ENCODE results near the gene NFIC. TPM values are rescaled to one million over a fixed set of nuclear protein-coding genes. Genes with fewer than 3 reads are reported as not detected.

The NFIC gene
- total and polyA plus RNA-seq, 4 experiments from 2014 or later = 1.9 to 30.9 (median 24.6) TPM

- Mint-ChIP-seq H3K27me3 (no peaks in the 10 kb centered on the region), H3K4me1 (peaks cover 19 to 60% (median 31%) of the 10 kb centered on the region in 4 donors), H3K4me3 (no peak overlapping the region), H3K9me3 (no peaks in the 10 kb centered on the region), H3K36me3 (peaks cover 5 to 16% of the 10 kb centered on the region in 2 donors), H3K27ac (peak overlapping the region in 2 of 7 donors; percentile 64 to 87)
- H3K4me3 ChIP-seq (ENCODE audit: low read length in 2 of 2) = no peak overlapping the region
- intact Hi-C loops (cut with micrococcal nuclease) = no loop called here
- no peak overlapping the region for H3K27ac ChIP-seq (ENCODE audit: low read depth, low read length)
- H3K36me3 ChIP-seq (ENCODE audit: insufficient read depth, low read length) = peaks cover 5% of the 10 kb centered on the region
- ChIA-PET CTCF (ENCODE audit: partially characterized antibody) (interaction anchor here (2.0 kb wide), 1 partner anchor 32 kb away, joined by 6 read pairs; no protein-coding TSS in a partner anchor), POLR2A (ENCODE audit: partially characterized antibody) (interaction anchor here (1.1 kb wide), 1 partner anchor 179 kb away, joined by 6 read pairs; no protein-coding TSS in a partner anchor)
- no peak for DNase-seq
- no peaks in the 10 kb centered on the region for H3K9me3 ChIP-seq (ENCODE audit: control insufficient read depth in 1 of 2, low read length in 2 of 2)
- H3K27me3 ChIP-seq (ENCODE audit: insufficient read depth, low read length) = no peaks in the 10 kb centered on the region
- H3K4me1 ChIP-seq (ENCODE audit: insufficient read depth, low read length) = peaks cover 15% of the 10 kb centered on the region
These were observed 151.3 kb downstream of the NFIC start for GRCh38 chr19:3517638-3518037.

GRCh38 chr19:3518255-3518654, 151.9 kb downstream of the NFIC start:
- Mint-ChIP-seq H3K27me3 (no peaks in the 10 kb centered on the region), H3K4me3 (no peak overlapping the region), H3K36me3 (peaks cover 5 to 16% of the 10 kb centered on the region in 2 donors), H3K9me3 (no peaks in the 10 kb centered on the region), H3K4me1 (peaks cover 19 to 58% (median 31%) of the 10 kb centered on the region in 4 donors), H3K27ac (peak overlapping the region in 5 of 7 donors; percentile 18 to 76 (median 68))
- no peaks in the 10 kb centered on the region for H3K27me3 ChIP-seq (ENCODE audit: insufficient read depth, low read length)
- H3K36me3 ChIP-seq (ENCODE audit: insufficient read depth, low read length) = peaks cover 7% of the 10 kb centered on the region
- no peak for DNase-seq
- H3K9me3 ChIP-seq (ENCODE audit: control insufficient read depth in 1 of 2, low read length in 2 of 2) = no peaks in the 10 kb centered on the region
- ChIA-PET POLR2A (ENCODE audit: partially characterized antibody) (interaction anchor here (1.1 kb wide), 1 partner anchor 180 kb away, joined by 6 read pairs; no protein-coding TSS in a partner anchor), CTCF (ENCODE audit: partially characterized antibody) (no interaction called here)
- H3K27ac ChIP-seq (ENCODE audit: low read depth, low read length) = no peak overlapping the region
- H3K4me3 ChIP-seq (ENCODE audit: low read length in 2 of 2) = no peak overlapping the region
- intact Hi-C loops (cut with micrococcal nuclease) = no loop called here
- peaks cover 15% of the 10 kb centered on the region for H3K4me1 ChIP-seq (ENCODE audit: insufficient read depth, low read length)

- peaks cover 18 to 54% (median 28%) of the 10 kb centered on the region in 4 donors for H3K4me1 Mint-ChIP-seq
- CTCF ChIA-PET (ENCODE audit: partially characterized antibody) = no interaction called here
These were observed 152.3 kb downstream of the NFIC start for GRCh38 chr19:3518659-3519058.

More at GRCh38 chr19:3518659-3519058, 152.3 kb downstream of the NFIC start:
- peak overlapping the region in 3 of 7 donors; percentile 18 to 76 (median 68) for H3K27ac Mint-ChIP-seq
- H3K4me1 ChIP-seq (ENCODE audit: insufficient read depth, low read length) = peaks cover 15% of the 10 kb centered on the region
- no peaks in the 10 kb centered on the region for H3K9me3 ChIP-seq (ENCODE audit: control insufficient read depth in 1 of 2, low read length in 2 of 2)
- H3K36me3 ChIP-seq (ENCODE audit: insufficient read depth, low read length) = peaks cover 11% of the 10 kb centered on the region
- H3K4me3 ChIP-seq (ENCODE audit: low read length in 2 of 2) = no peak overlapping the region
- H3K36me3 Mint-ChIP-seq = peaks cover 5 to 16% of the 10 kb centered on the region in 2 donors
- H3K4me3 Mint-ChIP-seq = no peak overlapping the region
- no peak overlapping the region for H3K27ac ChIP-seq (ENCODE audit: low read depth, low read length)
- no peaks in the 10 kb centered on the region for H3K9me3 Mint-ChIP-seq
- H3K27me3 Mint-ChIP-seq = no peaks in the 10 kb centered on the region
- POLR2A ChIA-PET (ENCODE audit: partially characterized antibody) = no interaction called here
- intact Hi-C loops (cut with micrococcal nuclease) = no loop called here
- H3K27me3 ChIP-seq (ENCODE audit: insufficient read depth, low read length) = no peaks in the 10 kb centered on the region
- no peak for DNase-seq

Other genes with a start within 250 kb of the NFIC start
- gene GNA15, start 230.6 kb upstream of the NFIC start, total RNA-seq = 1 to 10 TPM; 2.5 to 2.8 TPM
- 1 to 10 TPM; 4.1 to 4.8 TPM for gene GNA15, start 230.6 kb upstream of the NFIC start, polyA plus RNA-seq
- gene S1PR4, start 187.8 kb upstream of the NFIC start, total RNA-seq = 100 to 1,000 TPM; 231 to 235 TPM
- 100 to 1,000 TPM; 448 to 503 TPM for gene S1PR4, start 187.8 kb upstream of the NFIC start, polyA plus RNA-seq
- 10 to 100 TPM; 53.0 to 59.3 TPM for gene NCLN, start 180.7 kb upstream of the NFIC start, total RNA-seq
- 10 to 100 TPM; 25.1 to 45.6 TPM for gene NCLN, start 180.7 kb upstream of the NFIC start, polyA plus RNA-seq
- gene CELF5, start 141.9 kb upstream of the NFIC start, total RNA-seq = under 1 TPM; 0.44 to 0.64 TPM
- gene CELF5, start 141.9 kb upstream of the NFIC start, polyA plus RNA-seq = under 1 TPM in 1 of 2 donors, not detected in 1; 0.32 TPM
- gene SMIM24, start 113.9 kb downstream of the NFIC start, total RNA-seq = not detected
- not detected for gene SMIM24, start 113.9 kb downstream of the NFIC start, polyA plus RNA-seq
- not detected for gene SMIM44, start 116.9 kb downstream of the NFIC start, total RNA-seq
- gene SMIM44, start 116.9 kb downstream of the NFIC start, polyA plus RNA-seq = not detected
- gene DOHH, start 134.1 kb downstream of the NFIC start, total RNA-seq = 1 to 10 TPM; 8.3 TPM
- 10 to 100 TPM in 1 of 2 donors, 1 to 10 TPM in 1; 3.1 to 13.0 TPM for gene DOHH, start 134.1 kb downstream of the NFIC start, polyA plus RNA-seq
- gene FZR1, start 139.7 kb downstream of the NFIC start, total RNA-seq = 10 to 100 TPM; 73.3 to 73.7 TPM
- gene FZR1, start 139.7 kb downstream of the NFIC start, polyA plus RNA-seq = 10 to 100 TPM in 1 of 2 donors, 1 to 10 TPM in 1; 7.1 to 16.0 TPM
- gene TEKTIP1, start 172.6 kb downstream of the NFIC start, total RNA-seq = 10 to 100 TPM in 1 of 2 experiments, 1 to 10 TPM in 1; 8.1 to 10.6 TPM
- gene TEKTIP1, start 172.6 kb downstream of the NFIC start, polyA plus RNA-seq = under 1 TPM in 1 of 2 donors, not detected in 1; 0.55 TPM
- gene MFSD12, start 191.0 kb downstream of the NFIC start, total RNA-seq = 100 to 1,000 TPM; 128 to 136 TPM
- gene MFSD12, start 191.0 kb downstream of the NFIC start, polyA plus RNA-seq = 10 to 100 TPM; 45.5 to 54.3 TPM
- gene HMG20B, start 206.4 kb downstream of the NFIC start, total RNA-seq = 10 to 100 TPM; 48.1 to 51.6 TPM
- gene HMG20B, start 206.4 kb downstream of the NFIC start, polyA plus RNA-seq = 10 to 100 TPM; 42.4 to 43.0 TPM
- under 1 TPM; 0.64 to 0.70 TPM for gene GIPC3, start 218.9 kb downstream of the NFIC start, total RNA-seq
- gene GIPC3, start 218.9 kb downstream of the NFIC start, polyA plus RNA-seq = under 1 TPM in 1 of 2 donors, not detected in 1; 0.45 TPM
- under 1 TPM; 0.64 to 0.70 TPM for gene TBXA2R, start 240.3 kb downstream of the NFIC start, total RNA-seq
- 1 to 10 TPM in 1 of 2 donors, under 1 TPM in 1; 0.35 to 1.1 TPM for gene TBXA2R, start 240.3 kb downstream of the NFIC start, polyA plus RNA-seq